KMS-11 (cell line): ENCODE results near the gene MYH6.

Experiments
- H2AFZ ChIP-seq: fragments of 200-600 bp; sonication (generic); 2 replicates; pipeline ENCODE4 v1.6.1; 2016; ENCODE audit warnings: antibody characterized with exemption, mixed run types, low read depth
- H3K27ac ChIP-seq: fragments of 200-600 bp; sonication (generic); 2 replicates; pipeline ENCODE4 v1.6.1; 2016; ENCODE audit warnings: mild to moderate bottlenecking, mixed run types
- H3K27me3 ChIP-seq: fragments of 200-600 bp; sonication (generic); 2 replicates; pipeline ENCODE4 v1.6.1; 2017; ENCODE audit warnings: mild to moderate bottlenecking, low read depth, mixed run types, moderate library complexity; ENCODE audit not compliant: insufficient read depth
- H3K36me3 ChIP-seq: fragments of 200-600 bp; sonication (generic); 2 replicates; pipeline ENCODE4 v1.6.1; 2017; ENCODE audit warnings: mild to moderate bottlenecking, mixed run types; ENCODE audit not compliant: insufficient read depth
- H3K4me1 ChIP-seq: fragments of 200-600 bp; sonication (generic); 2 replicates; pipeline ENCODE4 v1.6.1; 2016; ENCODE audit warnings: mild to moderate bottlenecking, low read depth, mixed run types; ENCODE audit not compliant: poor library complexity, severe bottlenecking
- H3K4me2 ChIP-seq: fragments of 200-600 bp; sonication (generic); 2 replicates; pipeline ENCODE4 v1.7.0; 2016; ENCODE audit warnings: mild to moderate bottlenecking, mixed run types
- H3K4me3 ChIP-seq: fragments of 200-600 bp; sonication (generic); IDR thresholded peaks from 2 replicates; pipeline ENCODE4 v1.6.1; 2017; ENCODE audit warnings: low read depth, low read length, mixed read lengths; ENCODE audit not compliant: insufficient read depth
- H3K79me2 ChIP-seq: fragments of 200-600 bp; sonication (generic); 2 replicates; pipeline ENCODE4 v1.6.1; 2016; ENCODE audit warnings: low read depth, mixed run types; ENCODE audit not compliant: insufficient read depth
- H3K9ac ChIP-seq: fragments of 200-600 bp; sonication (generic); 2 replicates; pipeline ENCODE4 v1.6.1; 2016; ENCODE audit warnings: mild to moderate bottlenecking, mixed run types
- H4K20me1 ChIP-seq: fragments of 200-600 bp; sonication (generic); 2 replicates; pipeline ENCODE4 v1.6.1; 2016; ENCODE audit warnings: mild to moderate bottlenecking, mixed run types; ENCODE audit not compliant: insufficient read depth
- TF ChIP-seq, protein P1 (sequence below): fragments of 200-600 bp; sonication (generic); conservative IDR thresholded peaks from 2 replicates; pipeline ENCODE4 v1.6.1; 2017; ENCODE audit warnings: low read depth, mild to moderate bottlenecking, antibody characterized with exemption, low read length, moderate library complexity, mixed read lengths

MYH6 gene

GRCh38 chr14:23408307-23408630 lies 196 bp upstream of the MYH6 start:
- Histone ChIP-seq H2AFZ (no peak overlapping the region), H3K4me1 (no peaks in the 10 kb centered on the region), H3K79me2 (no peaks in the 10 kb centered on the region), H3K27ac (no peak overlapping the region), H4K20me1 (no peaks in the 10 kb centered on the region), H3K27me3 (peaks cover 31% of the 10 kb centered on the region; the same call in 1 of the 2 replicates), H3K36me3 (no peaks in the 10 kb centered on the region), H3K9ac (no peak overlapping the region), H3K4me3 (no peak overlapping the region), H3K4me2 (no peak overlapping the region)
- TF ChIP-seq, protein P1, sequence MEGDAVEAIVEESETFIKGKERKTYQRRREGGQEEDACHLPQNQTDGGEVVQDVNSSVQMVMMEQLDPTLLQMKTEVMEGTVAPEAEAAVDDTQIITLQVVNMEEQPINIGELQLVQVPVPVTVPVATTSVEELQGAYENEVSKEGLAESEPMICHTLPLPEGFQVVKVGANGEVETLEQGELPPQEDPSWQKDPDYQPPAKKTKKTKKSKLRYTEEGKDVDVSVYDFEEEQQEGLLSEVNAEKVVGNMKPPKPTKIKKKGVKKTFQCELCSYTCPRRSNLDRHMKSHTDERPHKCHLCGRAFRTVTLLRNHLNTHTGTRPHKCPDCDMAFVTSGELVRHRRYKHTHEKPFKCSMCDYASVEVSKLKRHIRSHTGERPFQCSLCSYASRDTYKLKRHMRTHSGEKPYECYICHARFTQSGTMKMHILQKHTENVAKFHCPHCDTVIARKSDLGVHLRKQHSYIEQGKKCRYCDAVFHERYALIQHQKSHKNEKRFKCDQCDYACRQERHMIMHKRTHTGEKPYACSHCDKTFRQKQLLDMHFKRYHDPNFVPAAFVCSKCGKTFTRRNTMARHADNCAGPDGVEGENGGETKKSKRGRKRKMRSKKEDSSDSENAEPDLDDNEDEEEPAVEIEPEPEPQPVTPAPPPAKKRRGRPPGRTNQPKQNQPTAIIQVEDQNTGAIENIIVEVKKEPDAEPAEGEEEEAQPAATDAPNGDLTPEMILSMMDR: no peak

DNA sequence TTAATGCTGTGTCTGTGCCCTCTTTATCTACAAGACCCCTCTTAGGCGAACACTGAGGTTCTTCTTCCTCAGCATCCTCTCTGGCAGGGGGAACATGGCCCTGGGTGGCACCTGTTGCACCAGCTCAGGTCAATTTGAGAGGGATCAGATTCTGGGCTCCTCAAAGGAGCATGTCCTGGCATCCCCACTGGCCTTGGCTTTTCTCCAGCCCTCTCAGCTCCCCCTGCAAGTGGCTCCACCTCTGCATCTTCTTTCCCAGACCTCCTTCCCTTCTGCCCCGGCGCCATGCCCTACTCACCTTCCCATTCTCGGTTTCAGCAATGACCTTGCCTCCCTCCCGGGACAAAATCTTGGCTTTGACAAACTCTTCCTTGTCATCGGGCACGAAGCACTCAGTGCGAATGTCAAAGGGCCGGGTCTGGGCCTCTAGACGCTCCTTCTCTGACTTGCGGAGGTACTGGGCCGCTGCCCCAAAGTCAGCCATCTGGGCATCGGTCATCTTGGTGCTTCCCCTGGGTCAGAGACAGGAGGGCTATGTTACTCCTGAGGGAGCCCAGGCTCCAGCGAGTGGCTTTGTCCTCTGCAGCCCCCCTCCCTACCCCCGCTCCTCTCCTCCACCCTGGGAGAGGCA lies 1.2 kb downstream of the MYH6 start:
- no peaks in the 10 kb centered on the region for H3K4me1 ChIP-seq
- no peak overlapping the region for H3K4me2 ChIP-seq
- H4K20me1 ChIP-seq: no peaks in the 10 kb centered on the region
- H3K27me3 ChIP-seq: peaks cover 33% of the 10 kb centered on the region; the same call in 1 of the 2 replicates
- H3K79me2 ChIP-seq: no peaks in the 10 kb centered on the region
- no peak overlapping the region for H3K9ac ChIP-seq
- H3K36me3 ChIP-seq: no peaks in the 10 kb centered on the region
- no peak overlapping the region for H3K4me3 ChIP-seq
- H2AFZ ChIP-seq: no peak overlapping the region
- H3K27ac ChIP-seq: no peak overlapping the region
- TF ChIP-seq, protein P1: no peak

- TF ChIP-seq, protein P1: no peak
- H3K4me2 ChIP-seq: no peak overlapping the region
- H3K9ac ChIP-seq: no peak overlapping the region
- no peaks in the 10 kb centered on the region for H3K4me1 ChIP-seq
- H3K27ac ChIP-seq: no peak overlapping the region
- H3K36me3 ChIP-seq: no peaks in the 10 kb centered on the region
- no peaks in the 10 kb centered on the region for H4K20me1 ChIP-seq
- H2AFZ ChIP-seq: no peak overlapping the region
- peaks cover 30% of the 10 kb centered on the region; the same call in 1 of the 2 replicates for H3K27me3 ChIP-seq
- H3K79me2 ChIP-seq: no peaks in the 10 kb centered on the region
- no peak overlapping the region for H3K4me3 ChIP-seq
These were observed 1.8 kb downstream of the MYH6 start for GRCh38 chr14:23406244-23406643.

DNA sequence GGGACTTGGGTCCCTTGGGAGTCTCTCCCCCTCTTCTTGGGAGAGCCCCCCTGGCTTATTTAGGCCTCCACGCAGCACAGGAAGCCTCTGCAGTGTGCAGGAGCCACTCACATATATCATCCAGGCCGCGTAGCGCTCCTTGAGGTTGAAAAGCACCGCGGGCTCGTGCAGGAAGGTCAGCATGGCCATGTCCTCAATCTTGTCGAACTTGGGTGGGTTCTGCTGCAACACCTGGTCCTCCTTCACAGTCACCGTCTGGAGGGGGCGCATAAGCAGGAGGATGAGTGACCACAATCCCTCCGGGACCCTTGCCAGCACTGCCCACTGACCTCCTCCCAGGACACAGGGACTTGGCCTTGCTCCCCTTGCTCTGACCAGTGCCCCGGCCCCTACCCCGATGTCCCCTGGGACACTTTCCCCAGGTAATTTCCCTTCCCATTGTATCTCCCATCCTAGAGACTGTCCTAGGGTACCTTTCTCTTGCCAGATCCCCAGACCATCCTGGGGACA lies 2.5 kb downstream of the MYH6 start:
- TF ChIP-seq, protein P1: no peak
- Histone ChIP-seq H3K4me2 (no peak overlapping the region), H3K79me2 (no peaks in the 10 kb centered on the region), H3K4me3 (no peak overlapping the region), H3K9ac (no peak overlapping the region), H4K20me1 (no peaks in the 10 kb centered on the region), H3K36me3 (no peaks in the 10 kb centered on the region), H2AFZ (no peak overlapping the region), H3K27me3 (peaks cover 28% of the 10 kb centered on the region; the same call in 1 of the 2 replicates), H3K4me1 (no peaks in the 10 kb centered on the region), H3K27ac (no peak overlapping the region)
